Activated CD4-positive, CD25-positive, alpha-beta regulatory T cell treated with anti-CD3 and anti-CD28 coated beads, Interleukin-2, amount 50 U/mL, for 24 hours (primary cell): ENCODE data around the gene GRIN1.
A peak's percentile ranks its signal among the peaks of the same experiment; 100 is the strongest.

ENCODE experiments used
- ATAC-seq, 2 donors: fragments of 150-1000 bp; cut with Tn5 transposase; one replicate each; pipeline ENCODE4 v1.10.0; 2021; ENCODE audit warnings: mild to moderate bottlenecking in 1 of 2, moderate library complexity in 1 of 2

GRIN1 gene

GRCh38 chr9:137198051-137198901 lies 59.3 kb downstream of the GRIN1 start:
- ATAC-seq = no peak

GRCh38 chr9:137198902-137199283 lies 59.9 kb downstream of the GRIN1 start:
- no peak for ATAC-seq

GRCh38 chr9:137199411-137200121 lies 60.6 kb downstream of the GRIN1 start:
- no peak for ATAC-seq

GRCh38 chr9:137200311-137201204 lies 61.6 kb downstream of the GRIN1 start, which contains the start of gene TPRN:
Gene TPRN, minus strand, starts transcription at chr9:137200741. Its CDS starts 30 bp downstream, at chr9:137200711.
- peak; percentile 96 to 98 for ATAC-seq

GRCh38 chr9:137201205-137201868 lies 62.4 kb downstream of the GRIN1 start:
- no peak for ATAC-seq

- no peak for ATAC-seq
Measured at GRCh38 chr9:137202966-137203365, 64.0 kb downstream of the GRIN1 start.

- no peak for ATAC-seq
Measured at GRCh38 chr9:137204731-137205125, 65.8 kb downstream of the GRIN1 start.

- peak; percentile 45 to 61 for ATAC-seq
Measured at GRCh38 chr9:137205126-137206069, 66.4 kb downstream of the GRIN1 start, which contains the start of the genes NDOR1 and TMEM203. Gene NDOR1, plus strand, starts transcription at chr9:137205700. Its CDS starts 78 bp downstream, at chr9:137205778. Gene TMEM203, minus strand, starts transcription at chr9:137205648. Its CDS starts 234 bp downstream, at chr9:137205414.

- no peak for ATAC-seq
Measured at GRCh38 chr9:137206602-137207001, 67.6 kb downstream of the GRIN1 start.

GRCh38 chr9:137211532-137211931 lies 72.6 kb downstream of the GRIN1 start:
- no peak for ATAC-seq

- no peak for ATAC-seq
Measured at GRCh38 chr9:137212520-137212919, 73.6 kb downstream of the GRIN1 start.

GRCh38 chr9:137213160-137214060 lies 74.5 kb downstream of the GRIN1 start:
- no peak for ATAC-seq

GRCh38 chr9:137214620-137215019 lies 75.7 kb downstream of the GRIN1 start:
- no peak for ATAC-seq

GRCh38 chr9:137215196-137215986 lies 76.4 kb downstream of the GRIN1 start:
- ATAC-seq = no peak

- no peak for ATAC-seq
Measured at GRCh38 chr9:137216188-137216965, 77.4 kb downstream of the GRIN1 start.

- ATAC-seq = no peak
Measured at GRCh38 chr9:137217276-137218211, 78.6 kb downstream of the GRIN1 start.

GRCh38 chr9:137218212-137218753 lies 79.3 kb downstream of the GRIN1 start:
- ATAC-seq = no peak
